Chondrocyte (in vitro differentiated cells): ENCODE measurements around the gene SLC2A10. TPM values are rescaled to one million over a fixed set of nuclear protein-coding genes. Genes with fewer than 3 reads are reported as not detected.
A peak's percentile ranks its signal among the peaks of the same experiment; 100 is the strongest.

Experiments used
- DNase-seq: peaks from one replicate; pipeline ENCODE4 v3.0.0; 2021; ENCODE audit warnings: mixed read lengths, low spot score
- H3K27ac Mint-ChIP-seq: one replicate; pipeline ENCODE4 v1.8.0; 2021; ENCODE audit warnings: mild to moderate bottlenecking, moderate library complexity, mixed read lengths; ENCODE audit not compliant: unreplicated experiment
- H3K27me3 Mint-ChIP-seq: 2 replicates; pipeline ENCODE4 v1.8.0; 2021; ENCODE audit warnings: low read depth, mixed read lengths
- H3K36me3 Mint-ChIP-seq: 2 replicates; pipeline ENCODE4 v1.8.0; 2021; ENCODE audit warnings: low read depth, mixed read lengths
- H3K4me1 Mint-ChIP-seq: 2 replicates; pipeline ENCODE4 v1.8.0; 2021; ENCODE audit warnings: low read depth, mild to moderate bottlenecking, mixed read lengths
- H3K4me3 Mint-ChIP-seq: one replicate; pipeline ENCODE4 v1.8.0; 2021; ENCODE audit warnings: mild to moderate bottlenecking, moderate library complexity, mixed read lengths; ENCODE audit not compliant: unreplicated experiment
- H3K9me3 Mint-ChIP-seq: 2 replicates; pipeline ENCODE4 v1.8.0; 2021; ENCODE audit warnings: low read depth, mixed read lengths
- long read RNA-seq: library from polyadenylated mRNA; stranded (forward); transcript quantifications from one replicate; pipeline ENCODE4 v2.0.0, GENCODE V29; 2021
- total RNA-seq: library from RNA; stranded (reverse); gene quantifications from 3 replicates; pipeline ENCODE4 v1.2.1, GENCODE V29; 2021
- TF ChIP-seq, protein P1 (sequence below): fragments of 200-600 bp; sonication (generic); IDR thresholded peaks from 2 replicates; pipeline ENCODE4 v1.5.0; 2021; ENCODE audit warnings: antibody characterized with exemption, mild to moderate bottlenecking, moderate library complexity

Gene SLC2A10
- total RNA-seq = 39.6 to 43.5 TPM (median 40.2 TPM) in 3 replicates
- long read RNA-seq, full-length matches to known transcripts = 72 of 98 reads
- long read RNA-seq, partial matches to known transcripts = 18 of 98 reads
- long read RNA-seq, other reads (novel, unspliced or antisense) = 8 of 98 reads

DNA sequence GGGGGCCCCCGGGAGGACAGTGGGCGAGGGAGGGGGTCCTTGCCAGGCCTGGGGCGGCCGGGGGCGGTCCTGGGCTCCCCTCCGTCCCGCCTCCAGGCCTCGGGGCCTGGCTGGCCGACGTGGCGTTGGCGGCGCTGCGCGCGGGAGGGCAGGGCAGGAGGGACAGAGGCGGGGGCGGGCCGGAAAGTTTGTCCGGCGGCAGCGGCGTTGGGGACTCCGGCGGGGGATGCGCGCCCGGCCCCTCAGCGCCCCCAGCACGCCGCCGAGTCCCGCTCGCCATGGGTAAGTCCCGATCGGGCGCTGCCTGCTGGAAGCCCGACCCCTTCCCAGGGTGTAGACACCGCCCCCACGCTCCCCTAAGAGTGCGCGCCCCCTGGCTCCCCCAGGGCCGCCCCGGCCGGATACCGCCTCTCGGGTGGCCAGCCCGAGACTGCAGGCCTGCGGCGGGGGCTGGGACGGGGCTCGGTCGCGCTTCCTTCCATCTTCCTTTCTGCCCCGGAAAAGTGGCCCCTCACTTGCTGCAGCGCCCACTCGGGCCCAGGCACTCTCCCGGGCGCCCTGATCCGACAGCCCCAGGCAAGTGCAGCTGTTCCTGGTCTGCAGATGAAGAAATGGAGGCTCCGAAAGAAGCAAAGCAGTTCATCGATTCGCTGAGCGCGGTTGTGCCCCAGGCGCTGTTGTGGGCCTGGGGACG is at the start of gene SLC2A10:
Gene SLC2A10, plus strand, starts transcription at position 191 of the 694 bp plus-strand sequence. Its CDS starts 88 bp downstream, at position 279.
- H3K27me3 Mint-ChIP-seq = no peaks in the 10 kb centered on the region
- H3K9me3 Mint-ChIP-seq = peaks cover 4% of the 10 kb centered on the region
- H3K36me3 Mint-ChIP-seq = peaks cover 8% of the 10 kb centered on the region
- DNase-seq = no peak
- peak within 1 kb of the TSS; percentile 97 for H3K27ac Mint-ChIP-seq
- peaks cover 43% of the 10 kb centered on the region for H3K4me1 Mint-ChIP-seq
- TF ChIP-seq, protein P1, sequence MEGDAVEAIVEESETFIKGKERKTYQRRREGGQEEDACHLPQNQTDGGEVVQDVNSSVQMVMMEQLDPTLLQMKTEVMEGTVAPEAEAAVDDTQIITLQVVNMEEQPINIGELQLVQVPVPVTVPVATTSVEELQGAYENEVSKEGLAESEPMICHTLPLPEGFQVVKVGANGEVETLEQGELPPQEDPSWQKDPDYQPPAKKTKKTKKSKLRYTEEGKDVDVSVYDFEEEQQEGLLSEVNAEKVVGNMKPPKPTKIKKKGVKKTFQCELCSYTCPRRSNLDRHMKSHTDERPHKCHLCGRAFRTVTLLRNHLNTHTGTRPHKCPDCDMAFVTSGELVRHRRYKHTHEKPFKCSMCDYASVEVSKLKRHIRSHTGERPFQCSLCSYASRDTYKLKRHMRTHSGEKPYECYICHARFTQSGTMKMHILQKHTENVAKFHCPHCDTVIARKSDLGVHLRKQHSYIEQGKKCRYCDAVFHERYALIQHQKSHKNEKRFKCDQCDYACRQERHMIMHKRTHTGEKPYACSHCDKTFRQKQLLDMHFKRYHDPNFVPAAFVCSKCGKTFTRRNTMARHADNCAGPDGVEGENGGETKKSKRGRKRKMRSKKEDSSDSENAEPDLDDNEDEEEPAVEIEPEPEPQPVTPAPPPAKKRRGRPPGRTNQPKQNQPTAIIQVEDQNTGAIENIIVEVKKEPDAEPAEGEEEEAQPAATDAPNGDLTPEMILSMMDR = peak; percentile 63
- H3K4me3 Mint-ChIP-seq = peak within 1 kb of the TSS; percentile 98

DNA sequence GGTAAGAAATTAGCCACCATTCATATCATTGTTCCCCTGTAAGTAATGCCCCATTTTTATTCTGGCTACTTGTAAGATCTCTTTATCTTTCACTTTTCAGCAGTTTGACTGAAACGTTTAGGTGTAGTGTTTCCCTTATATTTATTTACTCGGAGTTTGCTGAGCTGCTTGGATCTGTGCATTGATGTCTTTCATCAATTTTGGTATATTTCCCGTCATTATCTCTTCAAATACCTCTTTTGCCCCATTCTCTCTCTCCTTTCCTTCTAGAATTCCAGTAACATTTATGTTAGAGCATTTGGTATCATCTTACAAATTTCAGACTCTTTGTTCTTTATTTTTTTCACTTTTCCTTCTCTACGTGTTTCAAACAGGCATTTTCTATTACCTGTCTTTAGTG is 49.0 kb upstream of the SLC2A10 start:
- Mint-ChIP-seq H3K4me1 (no peaks in the 10 kb centered on the region), H3K4me3 (no peak overlapping the region), H3K36me3 (peaks cover 15% of the 10 kb centered on the region), H3K9me3 (peaks cover 11% of the 10 kb centered on the region), H3K27ac (no peak overlapping the region), H3K27me3 (no peaks in the 10 kb centered on the region)
- DNase-seq = no peak
- TF ChIP-seq, protein P1 = no peak

DNA sequence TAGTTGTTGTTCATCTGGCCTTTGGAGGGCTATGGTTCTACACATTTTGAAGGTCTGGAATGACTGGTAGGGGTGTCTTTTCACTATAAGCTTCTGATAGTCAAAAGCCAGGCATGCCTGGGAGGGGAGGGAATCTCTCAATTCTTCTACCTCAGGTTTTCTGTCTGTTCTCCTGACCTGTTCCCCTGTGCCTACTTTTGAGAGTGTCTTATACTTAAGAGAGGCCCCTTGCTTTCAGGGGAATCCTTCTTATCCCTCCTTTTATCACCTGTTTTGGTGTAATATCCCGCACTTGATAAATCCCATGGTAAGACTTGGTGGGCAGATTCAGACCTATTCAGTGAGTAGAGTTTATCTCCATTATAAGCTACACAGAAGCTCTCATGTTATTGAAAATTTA is 47.8 kb upstream of the SLC2A10 start:
- Mint-ChIP-seq H3K4me1 (no peaks in the 10 kb centered on the region), H3K36me3 (peaks cover 17% of the 10 kb centered on the region), H3K4me3 (no peak overlapping the region), H3K27me3 (no peaks in the 10 kb centered on the region), H3K27ac (no peak overlapping the region), H3K9me3 (peaks cover 11% of the 10 kb centered on the region)
- TF ChIP-seq, protein P1 = no peak
- DNase-seq = no peak

DNA sequence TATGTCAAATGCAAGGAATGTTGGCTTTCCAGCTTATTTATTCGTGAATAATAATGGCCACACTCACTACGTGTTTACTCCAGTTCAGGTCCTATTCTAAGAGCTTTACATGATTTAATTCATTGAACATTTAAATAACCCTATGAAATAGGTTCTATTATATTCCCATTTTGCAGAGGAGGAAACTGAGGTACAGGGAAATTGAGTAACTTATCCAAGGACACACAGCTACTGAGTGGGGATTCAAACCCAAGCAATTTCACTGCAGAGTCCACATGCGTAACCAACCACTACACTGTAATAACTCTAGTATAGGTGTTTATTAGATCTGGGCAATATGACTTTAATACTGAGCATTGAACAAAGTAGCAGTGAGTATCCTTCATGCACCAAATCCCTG is 45.9 kb upstream of the SLC2A10 start:
- peaks cover 11% of the 10 kb centered on the region for H3K9me3 Mint-ChIP-seq
- peaks cover 23% of the 10 kb centered on the region for H3K36me3 Mint-ChIP-seq
- H3K27ac Mint-ChIP-seq = no peak overlapping the region
- no peak for DNase-seq
- no peak overlapping the region for H3K4me3 Mint-ChIP-seq
- TF ChIP-seq, protein P1 = no peak
- H3K4me1 Mint-ChIP-seq = no peaks in the 10 kb centered on the region
- H3K27me3 Mint-ChIP-seq = no peaks in the 10 kb centered on the region

DNA sequence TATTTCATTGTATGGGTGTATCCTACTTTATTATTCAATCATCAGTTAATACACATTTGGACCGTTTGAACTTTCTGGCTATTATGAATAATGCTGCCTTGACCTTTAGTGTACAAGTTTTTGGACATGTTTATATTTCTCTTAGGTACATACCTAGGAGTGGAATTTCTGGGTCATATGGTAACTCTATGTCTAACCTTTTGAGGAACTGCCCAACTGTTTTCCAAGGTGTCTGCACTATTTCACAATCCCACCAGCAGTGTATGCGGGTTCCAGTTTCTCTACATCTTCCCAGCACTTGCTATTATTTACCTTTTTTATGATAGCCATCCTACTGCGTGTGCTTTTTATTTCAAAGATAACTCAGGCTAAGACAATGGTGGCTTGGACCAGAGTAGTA is 43.8 kb upstream of the SLC2A10 start:
- H3K9me3 Mint-ChIP-seq = peaks cover 19% of the 10 kb centered on the region
- TF ChIP-seq, protein P1 = no peak
- no peak for DNase-seq
- H3K4me1 Mint-ChIP-seq = no peaks in the 10 kb centered on the region
- H3K4me3 Mint-ChIP-seq = no peak overlapping the region
- H3K27ac Mint-ChIP-seq = no peak overlapping the region
- no peaks in the 10 kb centered on the region for H3K27me3 Mint-ChIP-seq
- peaks cover 22% of the 10 kb centered on the region for H3K36me3 Mint-ChIP-seq
